ENCODE results near the gene CIT.

DNA sequence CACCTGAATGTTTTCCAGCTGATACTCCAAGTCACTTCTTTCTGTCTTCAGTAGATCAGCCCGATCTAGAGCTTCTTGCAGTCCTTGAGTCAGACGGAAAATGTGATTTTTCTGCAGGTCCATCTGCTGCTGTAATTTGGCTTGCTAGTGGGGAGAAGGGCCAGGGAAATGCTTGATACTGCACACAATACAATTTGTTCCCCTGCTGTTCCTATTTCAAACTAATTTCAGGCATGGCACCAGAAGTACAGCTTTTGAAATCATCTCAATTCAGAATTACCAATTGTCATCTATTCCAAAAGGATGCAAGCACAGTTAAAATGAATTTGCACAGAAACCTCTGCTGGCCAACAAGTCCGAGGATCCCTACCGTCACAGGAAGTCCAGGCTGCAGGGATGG, 155.8 kb downstream of the CIT start:
- TF ChIP-seq NR2F2 (IDR thresholded peaks at IDR 0.05) (no peak), SP1 (IDR thresholded peaks at IDR 0.05) (no peak), ZBTB33 (IDR thresholded peaks at IDR 0.05) (no peak), GABPA (IDR thresholded peaks at IDR 0.05 in 1 of 2, conservative IDR thresholded peaks at IDR 0.05 in 1 of 2) (no peak), TAF1 (conservative IDR thresholded peaks at IDR 0.05) (no peak)
- TF ChIP-seq, protein P1, sequence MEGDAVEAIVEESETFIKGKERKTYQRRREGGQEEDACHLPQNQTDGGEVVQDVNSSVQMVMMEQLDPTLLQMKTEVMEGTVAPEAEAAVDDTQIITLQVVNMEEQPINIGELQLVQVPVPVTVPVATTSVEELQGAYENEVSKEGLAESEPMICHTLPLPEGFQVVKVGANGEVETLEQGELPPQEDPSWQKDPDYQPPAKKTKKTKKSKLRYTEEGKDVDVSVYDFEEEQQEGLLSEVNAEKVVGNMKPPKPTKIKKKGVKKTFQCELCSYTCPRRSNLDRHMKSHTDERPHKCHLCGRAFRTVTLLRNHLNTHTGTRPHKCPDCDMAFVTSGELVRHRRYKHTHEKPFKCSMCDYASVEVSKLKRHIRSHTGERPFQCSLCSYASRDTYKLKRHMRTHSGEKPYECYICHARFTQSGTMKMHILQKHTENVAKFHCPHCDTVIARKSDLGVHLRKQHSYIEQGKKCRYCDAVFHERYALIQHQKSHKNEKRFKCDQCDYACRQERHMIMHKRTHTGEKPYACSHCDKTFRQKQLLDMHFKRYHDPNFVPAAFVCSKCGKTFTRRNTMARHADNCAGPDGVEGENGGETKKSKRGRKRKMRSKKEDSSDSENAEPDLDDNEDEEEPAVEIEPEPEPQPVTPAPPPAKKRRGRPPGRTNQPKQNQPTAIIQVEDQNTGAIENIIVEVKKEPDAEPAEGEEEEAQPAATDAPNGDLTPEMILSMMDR (IDR thresholded peaks at IDR 0.05; ENCODE audit: low read depth, low read length, missing input control): no peak
- TF ChIP-seq, protein P2, sequence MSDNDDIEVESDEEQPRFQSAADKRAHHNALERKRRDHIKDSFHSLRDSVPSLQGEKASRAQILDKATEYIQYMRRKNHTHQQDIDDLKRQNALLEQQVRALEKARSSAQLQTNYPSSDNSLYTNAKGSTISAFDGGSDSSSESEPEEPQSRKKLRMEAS (IDR thresholded peaks at IDR 0.05): no peak
- TF ChIP-seq, protein P3, sequence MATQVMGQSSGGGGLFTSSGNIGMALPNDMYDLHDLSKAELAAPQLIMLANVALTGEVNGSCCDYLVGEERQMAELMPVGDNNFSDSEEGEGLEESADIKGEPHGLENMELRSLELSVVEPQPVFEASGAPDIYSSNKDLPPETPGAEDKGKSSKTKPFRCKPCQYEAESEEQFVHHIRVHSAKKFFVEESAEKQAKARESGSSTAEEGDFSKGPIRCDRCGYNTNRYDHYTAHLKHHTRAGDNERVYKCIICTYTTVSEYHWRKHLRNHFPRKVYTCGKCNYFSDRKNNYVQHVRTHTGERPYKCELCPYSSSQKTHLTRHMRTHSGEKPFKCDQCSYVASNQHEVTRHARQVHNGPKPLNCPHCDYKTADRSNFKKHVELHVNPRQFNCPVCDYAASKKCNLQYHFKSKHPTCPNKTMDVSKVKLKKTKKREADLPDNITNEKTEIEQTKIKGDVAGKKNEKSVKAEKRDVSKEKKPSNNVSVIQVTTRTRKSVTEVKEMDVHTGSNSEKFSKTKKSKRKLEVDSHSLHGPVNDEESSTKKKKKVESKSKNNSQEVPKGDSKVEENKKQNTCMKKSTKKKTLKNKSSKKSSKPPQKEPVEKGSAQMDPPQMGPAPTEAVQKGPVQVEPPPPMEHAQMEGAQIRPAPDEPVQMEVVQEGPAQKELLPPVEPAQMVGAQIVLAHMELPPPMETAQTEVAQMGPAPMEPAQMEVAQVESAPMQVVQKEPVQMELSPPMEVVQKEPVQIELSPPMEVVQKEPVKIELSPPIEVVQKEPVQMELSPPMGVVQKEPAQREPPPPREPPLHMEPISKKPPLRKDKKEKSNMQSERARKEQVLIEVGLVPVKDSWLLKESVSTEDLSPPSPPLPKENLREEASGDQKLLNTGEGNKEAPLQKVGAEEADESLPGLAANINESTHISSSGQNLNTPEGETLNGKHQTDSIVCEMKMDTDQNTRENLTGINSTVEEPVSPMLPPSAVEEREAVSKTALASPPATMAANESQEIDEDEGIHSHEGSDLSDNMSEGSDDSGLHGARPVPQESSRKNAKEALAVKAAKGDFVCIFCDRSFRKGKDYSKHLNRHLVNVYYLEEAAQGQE (IDR thresholded peaks at IDR 0.05): no peak
